ENCODE measurements around the gene ATP2A3.

- TF ChIP-seq POLR2A (IDR thresholded peaks at IDR 0.05) = no peak
- no peak for TF ChIP-seq CTCF (IDR thresholded peaks at IDR 0.05)
Measured at GRCh38 chr17:3954086-3954485, 10.2 kb downstream of the ATP2A3 start.

Data from adrenal gland (tissue), 5 donors.